Measurements from ENCODE around the gene SUN3. TPM values are rescaled to one million over a fixed set of nuclear protein-coding genes. Genes with fewer than 3 reads are reported as not detected.

Gene SUN3
- total RNA-seq, 1 experiment from 2014 or later: not detected

GRCh38 chr7:47948141-47948790, 80.6 kb downstream of the SUN3 start, which contains the start of gene PKD1L1:
PKD1L1 (minus strand) TSS chr7:47948466; CDS start chr7:47948440, 26 bp downstream.
- Histone ChIP-seq H3K9me3 (ENCODE audit: low read length) (no peaks in the 10 kb centered on the region), H3K27ac (ENCODE audit: low read length) (no peak within 1 kb of the TSS), H3K9me2 (replicated peaks; ENCODE audit: low read length) (no peaks in the 10 kb centered on the region), H4K20me1 (ENCODE audit: low read length) (no peaks in the 10 kb centered on the region), H3K9ac (ENCODE audit: low read length) (no peak within 1 kb of the TSS), H3K4me2 (ENCODE audit: low read length) (no peak within 1 kb of the TSS), H3F3A (ENCODE audit: low read length, unreplicated experiment) (no peaks in the 10 kb centered on the region), H3K27me3 (ENCODE audit: low read length) (no peaks in the 10 kb centered on the region), H2AFZ (ENCODE audit: low read length) (no peak within 1 kb of the TSS), H3K4me1 (ENCODE audit: insufficient read depth, low read length) (peaks cover 25% of the 10 kb centered on the region), H3K4me3 (ENCODE audit: low read length) (no peak within 1 kb of the TSS), H3K36me3 (ENCODE audit: low read depth, low read length) (no peaks in the 10 kb centered on the region), H3K79me2 (ENCODE audit: low read length) (no peaks in the 10 kb centered on the region)
- POLR2A ChIA-PET (ENCODE audit: unreplicated experiment): no interaction called here
- intact Hi-C loops (cut with micrococcal nuclease): loop anchor here (10.0 kb wide), 1 partner anchor 683 kb away; no protein-coding TSS in a partner anchor
- DNase-seq (no peak), ATAC-seq (no peak)
- BruUV-seq (replicated peaks): no TSS peak
- CTCF ChIA-PET: interaction anchor here (1.2 kb wide), 1 partner anchor 207 kb away, joined by 3 read pairs; no protein-coding TSS in a partner anchor
- TF ChIP-seq EZH2 (IDR thresholded peaks at IDR 0.05; ENCODE audit: low read length, unreplicated experiment): no peak
- no peak for TF ChIP-seq EZH2phosphoT487 (IDR thresholded peaks at IDR 0.05; ENCODE audit: borderline replicate concordance, low read length)
- no peak for TF ChIP-seq CTCF (conservative IDR thresholded peaks at IDR 0.05; ENCODE audit: low read depth, low read length)

- Histone ChIP-seq H3K9me2 (replicated peaks; ENCODE audit: low read length) (no peaks in the 10 kb centered on the region), H3K9me3 (ENCODE audit: low read length) (no peaks in the 10 kb centered on the region), H3K4me2 (ENCODE audit: low read length) (no peak overlapping the region), H3K36me3 (ENCODE audit: low read depth, low read length) (no peaks in the 10 kb centered on the region), H2AFZ (ENCODE audit: low read length) (no peak overlapping the region), H3K9ac (ENCODE audit: low read length) (no peak overlapping the region), H3K79me2 (ENCODE audit: low read length) (no peaks in the 10 kb centered on the region), H3F3A (ENCODE audit: low read length, unreplicated experiment) (no peaks in the 10 kb centered on the region), H3K4me3 (ENCODE audit: low read length) (no peak overlapping the region), H3K27ac (ENCODE audit: low read length) (no peak overlapping the region), H3K27me3 (ENCODE audit: low read length) (no peaks in the 10 kb centered on the region), H4K20me1 (ENCODE audit: low read length) (no peaks in the 10 kb centered on the region), H3K4me1 (ENCODE audit: insufficient read depth, low read length) (peaks cover 24% of the 10 kb centered on the region)
- intact Hi-C loops (cut with micrococcal nuclease): loop anchor here (10.0 kb wide), 1 partner anchor 683 kb away; no protein-coding TSS in a partner anchor
- ChIA-PET POLR2A (ENCODE audit: unreplicated experiment) (no interaction called here), CTCF (interaction anchor here (1.2 kb wide), 1 partner anchor 208 kb away, joined by 3 read pairs; no protein-coding TSS in a partner anchor)
- ATAC-seq: no peak
- no TSS peak for BruUV-seq (replicated peaks)
- no peak for DNase-seq
- TF ChIP-seq EZH2 (IDR thresholded peaks at IDR 0.05; ENCODE audit: low read length, unreplicated experiment) (no peak), CTCF (conservative IDR thresholded peaks at IDR 0.05; ENCODE audit: low read depth, low read length) (no peak), EZH2phosphoT487 (IDR thresholded peaks at IDR 0.05; ENCODE audit: borderline replicate concordance, low read length) (no peak)
These were observed 81.6 kb downstream of the SUN3 start for GRCh38 chr7:47947355-47947749.
